GM21381 (cell line): ENCODE results near the gene SDC4.

Source experiments
- ATAC-seq: cut with Tn5 transposase; IDR thresholded peaks from one replicate; pipeline ENCODE4 v1.9.1; 2021; ENCODE audit warnings: mild to moderate bottlenecking, moderate library complexity; ENCODE audit not compliant: unreplicated experiment

Gene SDC4

DNA sequence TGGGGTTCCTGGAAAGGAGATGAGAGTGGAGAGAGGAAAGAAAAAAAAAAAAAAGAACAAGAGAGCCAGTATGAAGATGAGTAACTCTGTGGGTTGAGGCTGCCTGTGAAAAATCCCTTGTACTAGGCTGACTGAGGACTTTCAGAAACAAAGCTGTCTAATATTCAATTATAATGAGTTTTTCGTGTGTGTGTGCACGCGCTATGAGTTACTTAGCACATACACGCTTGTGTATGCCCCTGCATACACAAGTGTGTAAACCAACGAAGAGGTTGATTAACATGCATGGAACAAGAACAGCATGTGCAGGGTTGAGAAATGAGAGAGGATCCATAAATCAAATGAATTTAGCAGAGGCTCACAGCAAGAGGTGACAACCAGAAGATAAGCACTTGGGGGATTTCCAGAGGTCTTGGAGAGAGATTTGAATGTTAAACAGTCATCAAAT, 46.4 kb downstream of the SDC4 start:
- ATAC-seq: no peak

DNA sequence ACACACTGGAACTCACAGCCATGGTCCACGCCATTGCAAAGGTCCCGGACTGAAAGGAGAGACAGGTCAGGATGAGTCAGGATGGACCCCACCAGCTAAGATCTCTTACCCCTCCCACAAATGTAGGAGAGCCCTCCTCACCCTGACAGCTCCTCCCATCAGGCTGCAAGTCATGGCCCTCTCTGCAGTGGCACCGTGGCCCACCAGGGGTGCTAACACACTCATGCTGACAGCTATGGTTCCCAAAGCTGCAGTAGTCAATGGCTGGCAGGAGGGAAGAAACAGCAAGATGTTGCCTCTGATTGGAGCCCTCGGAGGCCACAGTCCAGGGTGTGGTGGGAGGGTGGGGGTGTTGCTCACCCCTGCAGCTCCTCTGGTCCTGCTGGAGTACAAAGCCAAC, 47.3 kb downstream of the SDC4 start:
- ATAC-seq: peak; percentile 61

DNA sequence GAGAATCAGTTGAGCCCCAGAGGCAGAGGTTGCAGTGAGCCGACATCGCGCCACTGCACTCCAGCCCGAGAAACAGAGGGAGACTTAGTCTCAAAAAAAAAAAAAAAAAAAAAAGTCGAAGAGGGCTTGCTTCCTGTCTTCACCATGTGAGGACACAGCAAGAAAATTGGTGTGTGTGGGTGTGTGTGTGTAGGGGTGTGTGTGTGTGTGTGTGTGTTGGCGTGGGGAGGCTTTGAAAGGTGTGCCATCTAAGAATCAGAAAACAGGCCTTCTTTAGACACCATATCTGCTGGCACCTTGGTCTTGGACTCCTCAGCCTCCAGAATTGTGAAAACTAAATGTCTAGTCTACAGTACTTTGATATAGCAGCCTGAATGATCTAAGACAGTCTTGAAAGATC, 48.4 kb downstream of the SDC4 start:
- ATAC-seq: no peak

DNA sequence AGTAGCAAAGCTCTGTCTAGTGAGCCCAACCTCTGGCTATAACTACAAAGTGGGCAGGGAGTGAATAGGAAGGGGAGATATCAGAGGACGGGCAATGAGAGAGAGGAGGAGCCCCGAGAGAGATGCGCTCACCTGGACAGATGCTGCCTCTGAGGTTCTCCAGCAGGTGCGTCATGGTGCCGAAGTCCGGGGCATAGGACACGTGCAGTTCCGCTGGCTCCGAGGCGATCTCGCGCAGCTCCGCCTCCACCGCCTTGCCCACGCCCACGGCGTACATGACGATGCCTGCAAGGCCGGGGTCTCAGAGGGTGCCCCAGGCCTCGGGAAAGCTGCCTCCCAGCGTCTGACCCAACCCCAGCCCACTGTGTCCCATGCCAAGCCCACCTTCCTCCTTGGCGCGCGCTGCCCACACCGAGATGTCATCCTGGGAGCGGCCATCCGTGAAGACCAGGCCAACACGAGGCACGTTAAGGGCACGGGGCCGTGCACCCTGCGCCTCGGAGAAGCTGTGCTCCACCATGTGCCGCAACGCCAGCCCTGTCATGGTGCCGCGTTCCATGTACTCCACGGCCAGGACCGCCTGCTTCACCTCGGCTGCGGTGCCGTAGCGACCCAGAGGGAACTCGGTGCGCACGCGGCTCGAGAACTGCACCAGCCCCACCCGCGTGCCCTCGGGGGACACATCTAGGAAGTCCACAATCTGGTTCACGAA, 50.3 kb downstream of the SDC4 start:
- ATAC-seq: no peak

DNA sequence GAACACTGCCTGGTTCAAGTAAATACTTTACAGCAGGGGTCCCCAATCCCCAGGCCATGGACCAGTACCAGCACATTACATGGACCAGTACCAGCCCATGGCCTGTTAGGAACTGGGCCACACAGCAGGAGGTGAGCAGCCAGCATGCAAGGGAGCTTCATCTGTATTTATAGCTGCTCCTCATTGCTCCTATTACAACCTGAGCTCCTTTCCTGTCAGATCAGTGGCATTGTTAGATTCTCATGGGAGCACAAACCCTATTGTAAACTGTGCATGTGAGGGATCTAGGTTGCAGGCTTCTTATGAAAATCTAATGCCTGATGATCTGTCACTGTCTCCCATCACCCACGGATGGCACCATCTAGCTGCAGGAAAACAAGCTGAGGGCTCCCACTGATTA, 53.6 kb downstream of the SDC4 start:
- ATAC-seq: no peak

DNA sequence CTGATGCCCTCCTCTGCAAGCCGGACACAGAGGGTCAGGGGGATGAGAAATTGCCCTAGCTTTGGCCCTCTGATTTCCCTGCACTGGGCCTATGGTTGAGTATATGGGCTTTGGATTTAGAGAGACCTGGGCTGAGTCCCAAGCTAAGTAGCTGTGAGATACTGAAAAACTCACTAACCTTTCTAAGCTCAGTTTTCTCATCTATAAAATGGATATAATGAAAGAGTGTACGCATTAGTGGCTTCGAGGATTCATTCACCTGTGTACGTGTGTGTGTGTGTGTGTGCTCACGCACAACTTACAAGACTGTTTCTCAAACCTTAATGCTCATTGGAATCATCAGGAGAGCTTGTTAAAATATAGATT, 54.2 kb downstream of the SDC4 start:
- no peak for ATAC-seq

DNA sequence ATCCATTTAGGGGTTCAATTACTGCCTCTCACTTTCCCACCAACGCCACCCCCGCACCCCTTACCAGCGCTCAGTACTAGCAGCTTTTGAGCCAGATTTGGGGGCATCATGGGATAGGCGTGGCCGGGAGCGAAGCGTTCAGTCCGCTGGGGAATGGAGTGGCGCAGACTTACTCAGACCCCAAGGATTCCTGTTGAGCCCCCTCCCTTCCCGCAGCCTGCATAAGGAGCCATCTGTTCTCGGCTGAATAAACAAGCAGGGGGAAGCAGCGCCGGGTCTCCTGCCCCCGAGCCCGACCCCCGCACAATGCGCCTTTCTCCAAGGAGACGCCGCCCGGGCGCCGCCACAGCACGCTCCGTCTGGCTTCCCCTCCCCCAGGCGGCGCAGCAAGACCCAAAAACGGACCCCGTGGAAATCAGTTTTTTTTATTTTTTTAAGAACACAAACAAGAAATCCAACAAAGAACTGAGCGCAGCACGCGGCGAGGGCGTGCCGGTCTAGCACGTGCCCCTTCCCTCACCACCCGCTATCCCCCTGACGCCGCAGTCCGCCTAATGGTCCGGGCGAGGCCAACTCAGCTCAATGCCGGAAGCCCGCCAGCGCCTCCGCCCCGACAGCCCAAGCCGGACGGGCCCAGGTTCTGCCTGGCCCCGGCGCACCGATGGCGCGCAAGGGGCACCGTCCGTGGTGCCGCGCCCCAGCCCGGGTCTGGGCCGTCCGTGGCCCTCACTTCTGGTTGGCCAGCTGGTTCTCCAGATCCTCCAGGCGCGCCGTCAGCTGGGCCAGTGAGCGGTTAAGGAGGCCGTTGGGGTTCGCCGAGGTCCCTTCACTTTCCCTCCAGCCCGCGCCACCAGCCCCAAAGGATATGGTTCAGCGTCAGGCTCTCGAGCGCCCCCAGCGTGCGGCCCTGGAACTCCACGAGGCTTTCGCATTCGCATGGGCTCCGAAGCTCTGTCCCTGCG, 54.9 kb downstream of the SDC4 start:
- ATAC-seq: no peak

DNA sequence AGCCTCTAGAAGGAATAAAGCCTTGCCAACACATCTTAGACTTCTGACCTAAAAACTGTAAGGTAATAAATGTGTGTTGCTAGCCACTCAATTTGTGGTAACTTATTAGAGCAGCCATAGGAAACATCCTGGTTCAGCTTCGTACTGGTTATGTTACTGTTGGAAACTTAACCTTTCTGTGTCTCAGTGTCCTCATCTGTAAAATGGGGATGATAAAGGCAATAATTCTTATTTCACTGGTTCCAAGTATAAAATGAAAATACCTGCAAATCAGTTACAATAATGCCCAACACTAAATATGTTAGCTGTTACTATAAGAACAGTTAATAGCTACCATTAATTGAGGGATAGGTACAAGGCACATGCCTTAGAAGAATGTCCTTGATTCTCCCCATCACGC, 55.9 kb downstream of the SDC4 start:
- ATAC-seq: no peak

DNA sequence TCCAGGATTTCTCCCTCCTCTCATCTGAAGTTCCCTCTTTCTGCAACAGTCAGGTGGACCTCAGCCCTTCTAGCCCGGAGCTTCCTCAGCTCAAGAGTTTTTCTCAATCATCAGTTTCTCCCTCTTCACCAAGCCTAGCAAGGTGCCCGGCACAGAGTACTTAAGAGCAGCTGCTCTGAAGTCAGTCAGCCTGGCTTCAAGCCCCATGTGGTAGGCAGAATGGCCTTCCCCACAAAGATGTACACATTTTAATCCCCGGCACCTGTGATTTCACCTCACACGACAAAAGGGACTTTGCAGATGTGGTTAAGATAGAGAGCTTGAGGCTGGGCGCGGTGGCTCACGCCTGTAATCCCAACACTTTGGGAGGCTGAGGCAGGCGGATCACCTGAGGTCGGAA, 56.7 kb downstream of the SDC4 start:
- ATAC-seq: no peak

DNA sequence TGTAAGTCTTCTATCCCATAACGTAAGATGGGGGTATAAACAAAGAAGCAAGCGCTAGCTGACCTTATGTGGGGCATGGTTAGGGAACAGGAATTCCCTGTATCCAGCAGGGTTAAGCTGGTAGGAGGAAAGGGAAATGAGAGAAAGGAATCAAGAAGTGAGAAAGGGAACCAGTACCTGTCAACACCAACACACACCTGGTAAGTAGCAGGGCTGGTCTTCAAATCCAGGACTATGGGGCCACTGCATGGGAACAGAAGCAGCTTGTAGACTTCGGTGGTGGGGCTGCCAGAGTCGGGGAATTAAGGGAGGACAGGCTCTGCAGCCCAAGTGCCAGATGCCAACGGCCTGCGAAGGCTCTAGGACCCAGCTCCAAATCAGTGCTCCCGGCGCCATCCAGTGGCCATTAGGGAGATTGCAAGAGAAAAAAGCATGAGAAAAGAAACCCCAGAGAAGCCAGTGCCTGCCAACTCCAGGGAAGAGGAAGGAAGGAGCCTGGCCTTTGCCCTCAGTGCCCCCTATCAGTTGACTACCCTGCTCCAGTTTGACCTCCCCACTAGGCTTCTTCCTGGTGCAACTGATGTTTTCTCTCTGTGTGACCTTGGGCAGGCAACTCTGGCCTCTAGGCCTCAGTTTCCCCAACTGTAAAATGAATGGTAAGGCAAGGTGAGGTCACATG, 57.4 kb downstream of the SDC4 start:
- no peak for ATAC-seq

DNA sequence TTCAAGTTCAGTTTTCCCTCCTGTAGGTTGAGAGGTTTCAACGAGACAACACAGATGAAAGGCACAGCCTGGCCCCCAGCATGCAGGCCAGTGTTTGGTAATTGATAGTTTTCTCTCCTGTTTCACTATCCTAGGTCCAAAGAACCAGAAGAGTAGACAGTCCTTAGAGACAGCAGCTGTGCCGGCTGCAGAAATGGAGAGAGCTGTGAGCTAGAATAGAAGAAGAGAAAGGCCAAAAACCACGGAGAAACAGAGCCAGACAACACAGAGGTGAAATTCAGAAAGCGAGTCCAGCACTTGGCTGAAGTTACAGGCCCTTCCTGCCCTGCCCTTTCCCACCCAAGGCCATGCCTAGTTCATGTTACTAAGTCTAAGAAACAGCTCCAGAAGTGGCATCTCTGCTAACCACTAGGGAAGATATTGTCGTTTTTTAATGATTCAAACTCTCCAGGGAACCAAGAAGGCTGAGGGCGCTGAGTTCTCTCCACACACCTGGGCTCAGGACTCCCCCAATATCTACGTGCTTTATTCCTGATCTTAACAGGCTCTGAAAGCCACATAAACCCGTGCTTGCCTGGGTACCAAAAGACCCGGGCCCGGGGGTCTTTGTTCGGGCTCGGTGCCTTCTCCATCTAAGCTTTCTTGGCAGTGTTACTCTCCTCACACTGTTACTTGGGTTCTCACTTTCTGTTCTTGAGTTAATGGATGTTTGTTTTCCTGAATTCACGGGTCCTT, 58.1 kb downstream of the SDC4 start:
- no peak for ATAC-seq

DNA sequence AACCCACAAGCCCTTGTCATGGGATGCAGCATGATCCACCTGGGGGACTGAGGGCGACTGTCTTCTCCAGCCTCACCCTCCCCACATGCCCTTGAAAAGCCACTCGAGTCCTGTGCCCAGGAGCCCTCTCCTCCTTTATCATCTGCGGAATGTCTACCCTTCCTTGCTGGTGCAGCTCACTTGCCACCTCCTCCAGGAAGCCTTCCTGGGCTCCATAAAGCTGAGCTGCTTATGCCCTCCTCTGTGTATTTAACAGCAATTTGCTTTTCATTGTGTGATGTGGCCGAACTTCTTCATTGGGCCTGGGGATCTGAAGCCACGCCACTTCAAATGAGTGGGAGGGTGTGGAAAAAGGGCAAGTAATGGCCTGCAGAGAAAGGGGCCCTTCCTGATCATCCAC, 59.4 kb downstream of the SDC4 start:
- no peak for ATAC-seq

DNA sequence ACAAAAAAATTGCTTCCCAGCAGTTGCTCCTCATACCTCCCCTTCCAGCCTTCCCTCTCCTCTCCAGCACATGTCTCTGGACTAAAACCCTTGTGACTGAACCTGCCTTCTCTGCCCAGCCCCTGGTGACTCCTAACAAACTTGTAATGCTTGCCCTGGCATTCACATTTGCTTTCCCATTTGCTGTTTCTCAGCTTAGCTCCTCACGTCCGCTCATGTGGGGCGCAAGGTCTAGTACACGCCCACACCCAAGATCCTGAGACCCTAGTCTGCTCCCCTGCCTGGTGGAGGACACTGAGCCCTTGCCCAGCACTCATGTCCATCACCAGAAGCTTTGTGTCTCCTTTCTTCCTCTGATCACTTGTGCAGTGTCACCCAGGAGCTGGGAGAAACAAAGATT, 59.8 kb downstream of the SDC4 start:
- no peak for ATAC-seq

DNA sequence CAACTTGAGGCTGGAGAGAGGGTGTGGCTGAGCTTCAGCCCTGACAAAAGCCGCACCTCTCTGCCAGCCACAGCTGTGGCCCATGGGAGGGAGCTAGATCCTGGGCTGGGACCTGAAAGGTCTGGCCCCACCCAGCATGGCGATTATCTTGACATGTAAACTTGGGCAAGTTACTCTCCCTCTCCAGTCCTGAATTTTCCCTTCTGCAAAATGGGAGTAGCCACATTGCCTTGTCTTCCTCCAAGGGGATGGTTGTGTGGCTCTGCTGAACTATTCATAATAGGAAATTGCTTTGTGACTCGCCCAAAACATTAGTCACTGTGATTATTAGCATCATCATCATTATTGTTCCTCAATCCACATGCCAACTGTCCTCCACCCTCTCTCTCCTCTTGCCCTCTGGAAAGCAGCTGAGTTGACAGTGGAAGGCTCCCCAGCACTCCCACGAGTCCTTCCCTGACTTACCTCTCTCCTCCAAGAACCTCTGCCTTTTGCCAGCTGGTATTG, 64.6 kb downstream of the SDC4 start:
- ATAC-seq: no peak

DNA sequence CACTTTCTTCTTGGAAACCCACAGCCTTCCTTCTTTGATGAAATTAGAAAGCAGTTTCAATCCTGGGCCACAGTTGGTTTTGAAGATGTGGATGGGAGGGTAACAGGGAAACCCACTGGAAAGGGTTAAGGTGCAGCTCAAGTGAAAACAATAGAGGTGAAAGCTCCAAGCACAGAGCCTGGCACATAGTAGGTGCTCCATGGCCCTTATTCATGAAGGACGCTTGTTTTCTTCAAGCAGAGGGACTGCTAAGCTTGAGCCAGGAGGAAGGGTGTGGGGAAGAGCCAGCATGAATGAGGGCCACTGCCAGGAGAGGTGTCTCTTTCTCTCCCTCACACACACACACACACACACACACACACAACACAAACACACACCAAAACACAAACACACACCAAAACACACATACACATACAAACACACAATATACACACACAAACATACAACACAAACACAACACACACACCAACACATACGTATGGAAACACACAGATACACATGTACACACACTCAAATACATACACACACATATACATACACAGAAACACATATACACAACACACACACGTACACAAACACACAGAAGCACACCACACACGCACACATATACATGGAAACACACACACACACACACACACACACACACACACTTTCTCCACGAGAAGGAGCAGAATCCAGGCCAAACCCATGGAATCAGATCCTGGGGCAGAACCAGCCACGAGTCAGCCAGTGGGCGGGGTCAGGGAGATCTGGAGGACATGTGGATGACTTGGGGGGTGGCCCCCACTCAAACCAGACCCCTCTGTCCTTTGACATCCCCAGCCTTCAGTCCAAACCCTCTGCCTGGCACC, 65.3 kb downstream of the SDC4 start:
- ATAC-seq: no peak

DNA sequence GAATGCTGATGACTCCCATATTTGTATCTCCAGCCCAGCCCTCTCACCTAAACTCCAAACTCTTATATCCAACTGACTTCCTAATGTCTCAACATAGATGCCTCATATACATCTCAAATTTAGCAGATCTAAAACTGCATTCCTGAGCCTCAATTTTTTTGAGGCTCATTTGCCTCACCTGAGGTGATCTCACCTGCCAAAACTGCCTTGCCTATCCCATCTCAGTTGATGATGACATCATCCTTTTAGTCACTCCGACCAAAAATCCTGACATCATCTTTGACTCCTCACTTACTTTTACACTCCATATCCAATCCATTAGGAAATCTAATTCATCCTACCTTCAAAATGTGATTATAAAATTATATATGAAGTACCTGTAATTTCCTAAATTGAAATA, 68.2 kb downstream of the SDC4 start:
- no peak for ATAC-seq

DNA sequence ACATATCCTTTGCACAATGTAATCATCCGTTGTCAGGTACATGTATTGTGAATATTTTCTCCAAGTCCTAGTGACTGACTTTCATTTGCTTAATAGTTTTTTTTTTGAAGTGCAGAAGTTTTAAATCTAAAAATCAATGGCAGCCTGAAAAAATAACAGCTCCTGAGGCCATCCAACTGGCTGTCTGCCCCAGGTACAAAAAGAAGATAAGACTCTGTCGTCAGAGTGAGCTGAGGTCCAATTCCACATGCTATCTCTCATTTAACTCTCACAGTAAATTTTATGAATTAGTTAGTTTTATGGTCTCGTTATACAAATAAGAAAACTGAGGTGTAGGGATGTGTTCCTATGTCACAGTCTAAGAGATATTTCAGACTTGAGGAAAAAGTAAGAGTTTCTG, 72.9 kb downstream of the SDC4 start:
- ATAC-seq: no peak
